CD14-positive monocyte (primary cell): Measurements from ENCODE around the gene EBLN1. TPM values are rescaled to one million over a fixed set of nuclear protein-coding genes. Genes with fewer than 3 reads are reported as not detected.

Experiments used
- DNase-seq, 3 donors: peaks; one replicate each; pipeline ENCODE4 v3.0.0-alpha.2; 2011 to 2022
- H2AFZ ChIP-seq: 2 replicates; pipeline ENCODE4 v1.6.0; 2012; ENCODE audit warnings: mild to moderate bottlenecking, low read depth, low read length, inconsistent platforms; ENCODE audit not compliant: insufficient read depth, poor library complexity, severe bottlenecking
- H3K27ac ChIP-seq, 2 donors: 1 replicate in 1 of 2; 2 replicates in 1 of 2; pipeline ENCODE4 v1.5.1; 2012 to 2013; ENCODE audit warnings: low read length in 2 of 2, control low read depth in 1 of 2, inconsistent platforms in 1 of 2, low read depth in 1 of 2, mild to moderate bottlenecking in 1 of 2
- H3K27me3 ChIP-seq, 2 donors: one replicate each; pipeline versions ENCODE4 v1.6.0 to v1.6.1; 2011 to 2013; ENCODE audit warnings: low read length in 2 of 2; ENCODE audit not compliant: control insufficient read depth in 2 of 2, insufficient read depth in 2 of 2
- H3K36me3 ChIP-seq, 2 donors: replicated peaks in 1 of 2; 1 replicate in 1 of 2; 2 replicates in 1 of 2; pipeline versions ENCODE4 v1.5.1 to v1.6.1; 2012 to 2013; ENCODE audit warnings: low read length in 2 of 2, control low read depth in 1 of 2, inconsistent platforms in 1 of 2, mild to moderate bottlenecking in 1 of 2; ENCODE audit not compliant: insufficient read depth in 2 of 2, control insufficient read depth in 1 of 2
- H3K4me1 ChIP-seq, 2 donors: 1 replicate in 1 of 2; 2 replicates in 1 of 2; pipeline versions ENCODE4 v1.5.1 to v1.6.1; 2012 to 2013; ENCODE audit warnings: low read length in 2 of 2, control low read depth in 1 of 2, inconsistent platforms in 1 of 2, mild to moderate bottlenecking in 1 of 2, moderate library complexity in 1 of 2; ENCODE audit not compliant: insufficient read depth in 2 of 2, control insufficient read depth in 1 of 2
- H3K4me2 ChIP-seq: replicated peaks from 2 replicates; pipeline ENCODE3; 2012; ENCODE audit warnings: low read length, moderate library complexity, mild to moderate bottlenecking; ENCODE audit not compliant: poor library complexity, severe bottlenecking; ENCODE audit errors: extremely low read depth
- H3K4me3 ChIP-seq, 3 experiments: fragments of 200-600 bp in 1 of 3; sonication (generic) in 1 of 3; replicated peaks in 1 of 3; 1 replicate in 2 of 3; 2 replicates in 1 of 3; pipeline ENCODE4 v1.5.1; 2011 to 2013; ENCODE audit warnings: low read length in 3 of 3, mild to moderate bottlenecking in 3 of 3, control low read depth in 2 of 3, low read depth in 2 of 3, inconsistent platforms in 1 of 3, moderate library complexity in 1 of 3
- H3K79me2 ChIP-seq: 2 replicates; pipeline ENCODE4 v1.6.0; 2012; ENCODE audit warnings: mild to moderate bottlenecking, control low read depth, inconsistent platforms, low read length, moderate library complexity; ENCODE audit not compliant: insufficient read depth
- H3K9ac ChIP-seq: 2 replicates; pipeline ENCODE4 v1.6.0; 2017; ENCODE audit warnings: low read length, mild to moderate bottlenecking; ENCODE audit not compliant: insufficient read depth, poor library complexity, severe bottlenecking
- H3K9me3 ChIP-seq, 2 donors: replicated peaks in 1 of 2; 1 replicate in 1 of 2; 2 replicates in 1 of 2; pipeline versions ENCODE4 v1.5.1 to v1.6.1; 2012 to 2013; ENCODE audit warnings: low read length in 2 of 2, control low read depth in 1 of 2; ENCODE audit not compliant: control insufficient read depth in 1 of 2, insufficient read depth in 1 of 2
- H4K20me1 ChIP-seq: 2 replicates; pipeline ENCODE4 v1.6.0; 2012; ENCODE audit warnings: mild to moderate bottlenecking, low read length, control low read depth, moderate library complexity; ENCODE audit not compliant: insufficient read depth
- H3K27ac Mint-ChIP-seq, 7 donors: one replicate each; pipeline ENCODE4 v1.8.0; 2020; ENCODE audit warnings: mild to moderate bottlenecking in 7 of 7, mixed read lengths in 7 of 7, moderate library complexity in 6 of 7, inconsistent platforms in 2 of 7
- H3K27me3 Mint-ChIP-seq, 3 donors: one replicate each; pipeline ENCODE4 v1.8.0; 2021 to 2022; ENCODE audit warnings: low read depth in 3 of 3, mild to moderate bottlenecking in 3 of 3, mixed read lengths in 3 of 3, moderate library complexity in 3 of 3, inconsistent platforms in 1 of 3
- H3K36me3 Mint-ChIP-seq, 2 donors: one replicate each; pipeline ENCODE4 v1.8.0; 2020; ENCODE audit warnings: mixed read lengths in 2 of 2, inconsistent platforms in 1 of 2, mild to moderate bottlenecking in 1 of 2
- H3K4me1 Mint-ChIP-seq: one replicate; pipeline ENCODE4 v1.8.0; 2020; ENCODE audit warnings: mild to moderate bottlenecking, mixed read lengths
- H3K4me3 Mint-ChIP-seq, 2 donors: one replicate each; pipeline ENCODE4 v1.8.0; 2020; ENCODE audit warnings: mild to moderate bottlenecking in 2 of 2, mixed read lengths in 2 of 2, moderate library complexity in 1 of 2
- H3K9me3 Mint-ChIP-seq, 7 donors: one replicate each; pipeline ENCODE4 v1.8.0; 2020 to 2022; ENCODE audit warnings: mixed read lengths in 7 of 7, mild to moderate bottlenecking in 6 of 7, moderate library complexity in 6 of 7, inconsistent platforms in 2 of 7
- CTCF ChIP-seq: fragments of 200-600 bp; IDR thresholded peaks from one replicate; pipeline ENCODE4 v1.8.0; 2022; ENCODE audit warnings: antibody characterized with exemption, mild to moderate bottlenecking
- WGBS: methylation state at CpG from one replicate; pipeline ENCODE4 v1.1.5; 2013; ENCODE audit warnings: missing lambda C conversion rate; ENCODE audit not compliant: insufficient coverage; 5-methylcytosine and 5-hydroxymethylcytosine counted together
- intact Hi-C, 2 donors: fragments of 100-400 bp; cut with micrococcal nuclease; formaldehyde crosslinking; loops; one replicate each; pipeline versions ENCODE4 v1.15.0 to v1.15.1; 2023
- polyA plus RNA-seq, 3 donors: library from polyadenylated mRNA; depleted of rRNA in 1 of 3; unstranded in 2 of 3; stranded (reverse) in 1 of 3; fragments of 300-500 nt in 2 of 3; fragments of >200 nt in 1 of 3; fragmentation: Illumina TruSeq in 2 of 3; gene quantifications; 1 replicate in 2 of 3; 2 replicates in 1 of 3; pipeline ENCODE4 v1.2.3, GENCODE V29; 2012 to 2021

EBLN1 gene
- polyA plus RNA-seq, 3 donors, result not detected

GRCh38 chr10:22228943-22229801 is 11.4 kb upstream of the EBLN1 start:
- intact Hi-C loops, result loop anchor here (2.0 to 10.0 kb wide), 4 partner anchors 24 to 694 kb away; partner anchors contain the start of genes BMI1 (in 1 of the 2) and MLLT10 (in 1 of the 2)
- peaks cover 16 to 22% of the 10 kb centered on the region in 2 donors for H3K4me1 ChIP-seq
- H3K4me3 Mint-ChIP-seq, result peak overlapping the region; percentile 87 to 90
- H3K36me3 ChIP-seq, result no peaks in the 10 kb centered on the region
- TF ChIP-seq CTCF, result no peak
- no peaks in the 10 kb centered on the region for H3K9me3 ChIP-seq
- H3K27me3 Mint-ChIP-seq, result peaks cover under 1 to 8% (median 7%) of the 10 kb centered on the region in 3 donors
- peak overlapping the region; percentile 81 for H3K4me3 ChIP-seq
- H4K20me1 ChIP-seq, result no peaks in the 10 kb centered on the region
- H3K36me3 Mint-ChIP-seq, result no peaks in the 10 kb centered on the region
- H3K79me2 ChIP-seq, result no peaks in the 10 kb centered on the region
- H3K27me3 ChIP-seq, result peaks cover 0 to 2% of the 10 kb centered on the region in 2 donors
- WGBS, result under 1% methylated on average over 45 of the region's 65 CpGs
- peak; percentile 82 to 86 (median 84) for DNase-seq
- H3K9ac ChIP-seq, result peak overlapping the region; percentile 83
- no peaks in the 10 kb centered on the region for H3K9me3 Mint-ChIP-seq
- peaks cover 22% of the 10 kb centered on the region for H3K4me1 Mint-ChIP-seq
- H3K27ac ChIP-seq, result peak overlapping the region; percentile 74 to 81
- H3K4me2 ChIP-seq, result peak overlapping the region; percentile 86
- peak overlapping the region; percentile 79 to 94 (median 89) for H3K27ac Mint-ChIP-seq
- H2AFZ ChIP-seq, result peak overlapping the region; percentile 83

DNA sequence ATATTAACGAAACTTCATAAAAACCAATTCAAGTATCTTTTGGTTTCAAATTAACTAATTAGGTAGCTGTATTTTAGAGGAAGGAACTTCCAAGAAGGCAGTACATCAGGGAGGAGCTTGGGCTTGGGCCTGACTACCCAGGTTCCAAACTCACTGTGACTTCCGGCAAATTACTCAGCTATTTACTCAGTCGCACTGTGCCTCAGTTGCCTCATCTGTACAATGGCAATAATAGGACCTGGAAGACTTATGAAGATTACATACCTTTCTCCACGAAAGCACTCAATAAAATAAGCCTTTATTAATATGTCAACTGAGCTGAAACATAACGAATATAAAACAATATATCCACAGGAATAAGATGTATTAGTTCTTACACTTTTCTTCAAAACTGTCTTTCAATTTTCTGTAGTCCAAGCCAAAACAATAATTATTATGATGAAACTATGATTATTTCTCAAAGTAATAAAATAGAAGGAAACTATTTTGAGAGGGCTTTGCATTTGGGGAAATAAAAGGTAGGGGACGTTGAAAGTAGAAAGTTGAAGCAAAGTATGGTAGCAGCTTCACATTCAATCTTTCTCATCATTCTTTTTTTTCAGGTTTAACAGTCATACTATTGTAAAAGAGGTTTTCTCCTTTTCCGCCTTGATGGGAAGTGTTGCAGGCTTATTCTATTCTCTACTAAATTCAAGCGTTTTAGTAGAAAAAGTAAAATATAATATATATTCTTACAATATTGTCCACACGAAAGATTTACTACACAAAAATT is 10.5 kb upstream of the EBLN1 start:
- Histone ChIP-seq H3K4me2 (peak overlapping the region; percentile 86), H3K36me3 (no peaks in the 10 kb centered on the region), H3K27ac (peak overlapping the region in 1 of 2 donors; percentile 74), H3K4me3 (peak overlapping the region; percentile 81), H3K79me2 (no peaks in the 10 kb centered on the region), H3K27me3 (peaks cover 0 to 2% of the 10 kb centered on the region in 2 donors), H3K4me1 (peaks cover 16 to 22% of the 10 kb centered on the region in 2 donors), H4K20me1 (no peaks in the 10 kb centered on the region), H3K9ac (peak overlapping the region; percentile 83), H2AFZ (peak overlapping the region; percentile 83), H3K9me3 (no peaks in the 10 kb centered on the region)
- H3K27me3 Mint-ChIP-seq, result peaks cover 0 to 8% (median 7%) of the 10 kb centered on the region in 3 donors
- no peaks in the 10 kb centered on the region for H3K9me3 Mint-ChIP-seq
- H3K36me3 Mint-ChIP-seq, result no peaks in the 10 kb centered on the region
- DNase-seq, result peak in 1 of 3 donors; percentile 11
- 60% methylated on average over 1 of the region's 9 CpGs for WGBS
- intact Hi-C loops, result loop anchor here (2.0 to 10.0 kb wide), 4 partner anchors 24 to 694 kb away; partner anchors contain the start of genes BMI1 (in 1 of the 2) and MLLT10 (in 1 of the 2)
- H3K4me3 Mint-ChIP-seq, result peak overlapping the region; percentile 87 to 90
- peaks cover 22% of the 10 kb centered on the region for H3K4me1 Mint-ChIP-seq
- peak overlapping the region in 2 of 7 donors; percentile 75 to 79 for H3K27ac Mint-ChIP-seq
- TF ChIP-seq CTCF, result no peak
